HG03432 (cell line): Measurements from ENCODE around the gene CHID1.
A peak's percentile ranks its signal among the peaks of the same experiment; 100 is the strongest.

Experiments
- ATAC-seq: cut with Tn5 transposase; IDR thresholded peaks from one replicate; pipeline ENCODE4 v1.9.1; 2021; ENCODE audit warnings: mild to moderate bottlenecking, moderate library complexity; ENCODE audit not compliant: unreplicated experiment

Gene CHID1

DNA sequence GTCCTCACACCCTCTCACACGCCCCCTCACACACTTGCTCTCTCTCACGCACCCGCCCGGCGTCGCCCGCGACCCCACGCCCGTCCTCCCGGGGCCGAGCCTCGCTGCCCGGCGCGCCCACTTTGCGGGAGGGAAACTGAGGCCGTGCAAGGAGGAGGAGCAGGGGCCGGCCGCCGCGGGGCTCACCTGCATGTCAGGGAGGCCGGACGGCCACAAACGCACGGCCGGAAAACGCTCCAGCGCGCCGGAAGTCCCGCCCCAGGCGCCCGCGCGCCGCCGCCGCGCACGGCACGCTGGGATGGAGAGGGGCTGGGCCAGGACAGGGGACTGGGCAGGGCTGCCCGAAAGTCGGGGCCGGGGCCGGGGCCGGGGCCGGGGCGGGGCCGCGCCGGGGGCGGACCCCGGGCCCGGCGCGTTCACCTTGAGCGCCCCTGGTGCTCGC is at the start of gene CHID1:
Gene CHID1, minus strand, starts transcription at position 222 of the 442 bp plus-strand sequence. CDS start 5,994 bp downstream, outside the sequence.
- ATAC-seq: peak; percentile 88

DNA sequence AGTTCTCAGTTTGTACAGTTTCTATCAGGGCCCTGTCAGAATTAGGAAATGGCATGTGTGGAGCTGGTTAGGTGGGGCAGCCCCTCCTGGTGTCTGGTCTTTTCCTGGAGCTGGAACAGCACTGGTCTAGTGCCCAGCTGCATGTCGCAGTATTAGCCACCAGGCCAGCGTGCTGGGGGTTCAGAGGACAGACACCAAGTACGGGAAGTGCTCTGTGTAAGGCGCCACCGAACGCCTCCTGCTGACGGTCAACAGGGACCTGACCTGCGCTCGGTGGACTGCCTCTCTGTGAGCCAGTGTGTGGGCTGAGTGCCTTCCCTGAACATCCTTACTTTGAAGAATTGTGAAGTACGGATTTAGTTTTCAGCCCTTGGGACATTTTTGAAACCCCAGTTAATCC is 49.0 kb upstream of the CHID1 start:
- no peak for ATAC-seq

DNA sequence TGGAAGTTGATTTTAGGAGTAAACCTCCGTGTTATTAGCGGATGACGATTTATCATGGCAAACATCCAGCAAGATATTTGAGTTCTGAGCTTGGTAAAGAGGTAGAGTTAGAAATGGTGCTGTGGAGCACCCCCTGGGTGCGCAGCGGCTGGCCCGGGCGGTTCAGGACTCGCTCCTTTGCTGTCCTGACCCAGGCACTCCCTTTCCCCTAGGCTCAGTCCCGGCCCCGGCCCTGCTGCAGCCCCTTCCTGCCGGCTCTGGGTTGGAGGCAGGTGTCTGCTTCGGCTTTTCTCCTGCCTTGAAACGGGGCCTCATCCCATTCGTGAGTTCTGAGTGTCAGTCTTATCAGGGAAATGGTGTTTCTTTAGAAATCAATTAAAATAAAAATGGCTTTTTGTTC is 48.4 kb upstream of the CHID1 start:
- ATAC-seq: no peak

- ATAC-seq: no peak
Measured at GRCh38 chr11:958101-958500, 47.5 kb upstream of the CHID1 start.

- no peak for ATAC-seq
Measured at GRCh38 chr11:957212-957920, 46.8 kb upstream of the CHID1 start.

DNA sequence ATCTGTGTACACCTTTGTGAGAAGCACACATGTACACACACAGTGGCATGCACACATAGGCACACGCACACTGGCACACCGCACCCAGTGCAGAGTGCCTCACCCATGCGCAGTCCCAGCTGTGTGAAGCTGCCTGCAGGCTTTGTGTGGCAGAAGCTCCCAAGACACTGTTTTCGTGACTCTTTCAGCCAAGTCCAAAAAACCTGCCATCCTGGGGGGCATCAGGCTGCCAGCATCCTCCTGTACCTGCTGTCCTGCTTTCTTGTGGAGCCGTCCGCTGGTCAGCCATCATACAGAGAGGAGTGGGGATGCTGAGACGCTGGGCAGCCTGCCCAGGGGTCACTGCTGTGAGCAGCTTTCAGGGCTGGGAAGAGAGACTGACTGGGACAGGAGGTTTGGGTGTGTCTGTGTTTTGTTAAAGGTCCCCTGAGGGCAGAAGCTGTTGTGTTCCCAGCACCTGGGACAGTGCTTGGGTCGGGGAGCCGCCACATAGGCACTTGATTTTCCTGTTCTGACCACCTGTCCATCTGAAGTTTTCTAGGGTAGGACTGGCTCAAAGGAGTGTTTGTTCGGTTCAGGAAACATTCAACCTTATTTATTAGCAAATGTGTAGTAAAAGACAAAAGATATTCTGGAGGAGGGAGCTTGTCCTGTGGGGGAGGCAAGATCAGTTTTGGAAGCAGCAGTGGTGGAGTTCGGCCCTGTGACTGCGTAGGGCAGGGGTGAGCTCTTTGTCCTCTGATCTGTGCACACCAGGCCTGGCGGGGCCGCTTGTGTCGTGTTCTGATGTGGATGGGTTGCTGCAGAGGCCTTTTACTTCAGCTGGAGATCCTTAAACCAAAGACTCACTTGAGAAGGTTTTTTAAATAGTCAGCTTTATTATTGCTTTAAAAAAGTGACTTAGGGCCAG is 44.8 kb upstream of the CHID1 start:
- ATAC-seq: no peak

DNA sequence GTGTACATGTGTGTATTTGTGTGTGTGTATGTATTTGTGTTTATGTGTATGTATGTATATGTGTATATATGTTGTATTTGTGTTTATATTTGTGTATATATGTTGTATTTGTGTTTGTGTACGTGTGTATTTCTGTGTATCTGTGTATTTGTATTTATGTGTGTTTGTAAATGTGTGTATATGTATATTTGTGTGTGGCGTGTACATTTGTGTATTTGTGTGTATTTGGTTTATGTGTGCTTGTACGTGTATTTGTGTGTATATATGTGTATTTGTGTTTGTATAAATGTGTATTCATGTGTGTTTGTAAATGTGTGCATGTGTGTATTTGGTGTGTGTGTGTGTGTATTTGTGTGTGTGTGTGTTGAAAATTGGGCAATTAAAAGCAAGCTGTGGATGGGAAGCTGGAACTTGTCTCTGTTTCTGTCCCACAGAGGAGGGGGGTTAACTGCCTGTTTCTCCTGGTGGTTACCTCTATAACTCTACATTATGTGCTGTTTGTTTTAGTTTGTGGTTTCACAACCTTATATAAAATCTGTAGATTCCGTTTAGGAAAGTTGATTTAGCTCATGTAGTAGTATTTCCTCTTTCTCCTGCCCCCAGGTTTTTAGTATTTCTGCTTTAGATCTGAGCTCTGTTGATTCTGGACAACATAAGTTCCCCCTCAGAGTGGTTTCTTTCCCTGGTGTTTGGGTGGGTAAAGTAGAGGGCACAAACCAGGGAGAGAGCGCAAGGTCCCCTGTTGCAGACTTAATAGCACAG is 44.0 kb upstream of the CHID1 start:
- no peak for ATAC-seq

DNA sequence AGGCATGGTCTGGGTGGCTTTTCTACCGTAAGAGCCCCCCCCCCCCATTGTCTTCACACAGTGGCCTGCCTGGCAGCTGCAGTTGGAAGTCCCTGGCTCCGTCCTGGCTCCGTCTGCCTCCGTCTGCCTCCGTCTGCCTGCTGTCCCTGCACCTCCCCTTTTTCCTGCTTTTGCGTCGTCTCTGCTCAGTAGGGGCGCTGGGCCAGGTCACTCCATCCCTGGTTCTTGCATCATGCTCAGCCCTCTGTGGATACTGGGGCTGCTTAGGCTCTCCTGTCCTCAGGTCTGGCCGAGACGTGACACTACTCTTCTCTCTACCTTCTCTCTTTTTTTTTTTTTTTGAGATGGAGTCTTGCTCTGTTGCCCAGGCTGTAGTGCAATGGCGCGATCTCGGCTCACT is 42.9 kb upstream of the CHID1 start:
- ATAC-seq: no peak

DNA sequence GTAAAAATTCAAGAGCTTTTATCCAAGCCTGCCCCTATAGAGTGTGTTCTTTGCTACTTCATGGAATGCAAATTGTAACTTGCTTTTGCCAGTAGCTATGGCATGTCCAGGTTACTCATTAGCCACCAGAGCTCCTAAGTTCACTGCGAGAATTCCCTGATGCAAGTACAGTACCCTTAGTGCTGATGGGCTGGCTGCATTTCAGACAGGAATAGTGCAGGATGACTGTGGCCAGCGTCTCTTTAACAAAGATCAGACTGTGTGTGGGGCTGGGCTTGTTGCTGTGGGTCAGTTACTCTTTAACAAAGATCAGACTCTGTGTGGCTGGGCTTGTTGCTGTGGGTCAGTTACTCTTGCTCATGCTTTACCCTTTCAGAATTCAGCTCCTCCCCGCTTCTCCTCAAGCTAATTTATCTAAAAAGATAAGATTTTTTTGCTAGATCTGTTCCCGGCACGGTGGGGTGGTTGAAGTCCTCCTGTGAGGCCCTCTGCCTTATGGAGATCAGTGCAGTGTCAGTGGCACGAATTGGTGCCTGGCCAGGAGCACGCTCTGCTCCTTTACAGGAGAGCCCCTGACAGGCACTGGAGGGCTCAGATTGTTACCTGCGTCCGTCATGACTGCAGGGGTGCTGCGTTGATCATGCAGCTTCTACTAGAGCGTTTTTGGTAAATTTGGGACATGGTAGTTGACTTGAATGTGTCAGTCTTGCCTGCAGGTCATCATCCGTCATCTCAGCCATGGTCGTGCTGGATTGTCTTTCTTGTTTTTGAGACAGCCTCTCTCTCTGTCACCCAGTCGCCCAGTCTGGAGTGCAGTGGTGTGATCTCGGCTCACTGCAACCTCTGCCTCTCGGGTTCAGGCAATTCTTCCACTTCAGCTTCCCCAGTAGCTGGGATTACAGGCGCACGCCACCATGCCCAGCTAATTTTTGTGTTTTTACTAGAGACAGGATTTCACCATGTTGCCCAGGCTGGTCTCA is 42.1 kb upstream of the CHID1 start:
- ATAC-seq: no peak

- no peak for ATAC-seq
Measured at GRCh38 chr11:951507-951906, 40.9 kb upstream of the CHID1 start.

GRCh38 chr11:947744-948143 is 37.1 kb upstream of the CHID1 start:
- no peak for ATAC-seq

DNA sequence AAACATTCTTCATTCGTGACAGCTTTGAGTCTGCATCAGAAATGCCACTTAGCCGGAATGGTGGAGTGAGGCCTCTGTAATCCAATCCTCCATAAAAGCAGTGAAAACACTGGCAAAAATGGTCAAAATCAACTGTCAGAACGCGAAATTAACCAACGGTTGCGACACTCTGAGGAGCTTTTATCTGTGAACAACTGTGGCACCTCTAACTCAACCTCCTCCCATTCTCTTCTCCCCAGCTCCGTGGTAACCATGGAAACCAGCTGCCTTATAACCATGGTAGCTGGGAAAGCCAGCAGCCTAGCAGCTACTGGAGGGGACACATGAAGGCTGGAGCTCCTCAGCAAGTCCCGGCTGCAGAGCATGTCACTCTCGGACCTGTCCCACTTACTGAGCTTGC is 35.4 kb upstream of the CHID1 start:
- no peak for ATAC-seq

DNA sequence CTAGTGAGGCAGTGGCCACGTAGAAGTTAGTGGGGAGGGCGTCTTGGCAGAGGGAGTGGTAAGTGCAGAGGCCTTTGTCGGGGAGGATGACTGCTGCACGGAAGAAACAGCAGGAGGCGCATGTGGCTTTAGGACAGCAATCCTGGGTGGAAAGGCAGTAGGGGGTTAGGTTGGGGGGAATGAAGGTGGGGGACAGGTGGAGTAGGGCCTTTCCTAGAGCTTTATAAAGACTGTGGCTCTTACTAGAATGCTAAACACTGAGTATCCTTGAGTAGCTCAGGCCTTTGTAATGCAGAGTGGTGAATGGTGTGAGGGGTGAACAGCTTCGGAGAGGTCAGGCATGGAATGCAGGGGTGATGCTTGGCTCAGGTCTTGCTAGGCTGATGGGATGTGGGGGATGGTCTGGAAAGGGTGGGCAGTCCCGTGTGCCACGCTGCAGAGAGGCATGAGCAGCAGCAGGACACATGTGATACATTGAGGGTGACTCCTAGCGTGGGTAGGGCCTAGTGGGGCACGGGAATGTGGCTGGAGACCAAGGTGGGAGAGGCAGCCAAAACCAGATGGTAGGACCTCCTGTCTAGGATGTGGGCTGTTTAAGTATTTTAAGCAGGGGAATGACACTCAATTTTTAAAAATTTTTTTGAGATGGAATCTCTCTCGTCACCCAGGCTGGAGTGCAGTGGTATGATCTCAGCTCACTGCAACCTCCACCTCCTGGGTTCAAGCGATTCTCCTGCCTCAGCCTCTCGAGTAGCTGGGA is 34.3 kb upstream of the CHID1 start:
- ATAC-seq: no peak

- no peak for ATAC-seq
Measured at GRCh38 chr11:942823-943222, 32.2 kb upstream of the CHID1 start.

DNA sequence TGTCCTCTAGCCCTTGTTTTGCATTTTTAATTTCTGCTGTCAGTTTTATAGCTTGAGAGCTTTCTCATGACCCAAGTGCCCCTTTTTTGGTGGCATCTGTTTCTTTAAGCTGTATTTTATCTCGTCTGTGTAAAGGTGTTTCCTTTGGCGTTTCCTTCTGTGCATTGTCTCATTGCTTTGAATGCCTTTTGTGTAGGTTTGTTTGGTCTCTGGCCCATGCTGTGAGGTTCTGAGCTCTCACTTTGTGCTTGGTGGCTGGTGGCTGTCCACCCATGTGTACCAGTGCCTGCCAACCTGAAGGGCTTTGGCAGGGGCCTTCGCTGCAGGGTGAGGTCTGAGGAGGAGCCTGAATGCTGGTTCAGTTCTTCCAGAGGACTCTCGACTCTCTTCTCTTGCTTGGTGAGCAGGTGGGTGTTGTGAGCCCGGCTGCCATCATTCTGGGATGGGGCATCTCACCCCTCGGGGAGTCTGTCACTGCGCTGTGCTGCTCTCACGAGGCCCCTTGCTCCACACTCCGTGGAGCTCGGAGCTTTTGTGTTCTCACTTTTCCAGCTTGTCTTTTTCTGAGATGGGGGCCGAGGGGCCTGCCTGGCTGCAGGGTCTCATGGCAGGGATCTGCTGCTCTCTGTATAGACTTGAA is 30.0 kb upstream of the CHID1 start:
- ATAC-seq: no peak

GRCh38 chr11:937841-938261 is 27.2 kb upstream of the CHID1 start:
- no peak for ATAC-seq

GRCh38 chr11:936199-936598 is 25.6 kb upstream of the CHID1 start:
- no peak for ATAC-seq

GRCh38 chr11:934527-934926 is 23.9 kb upstream of the CHID1 start:
- no peak for ATAC-seq

GRCh38 chr11:933936-934335 is 23.3 kb upstream of the CHID1 start:
- ATAC-seq: no peak
